LNCaP clone FGC (cell line): ENCODE measurements around the gene LYRM9.

Source experiments
- DNase-seq: peaks from one replicate; pipeline ENCODE4 v3.0.0-alpha.2; 2011; ENCODE audit warnings: low read depth
- H3K4me3 ChIP-seq: 2 replicates; pipeline ENCODE4 v1.5.1; 2011; ENCODE audit warnings: mild to moderate bottlenecking, low read depth, low read length, control low read depth
- CTCF ChIP-seq: IDR thresholded peaks from 2 replicates; pipeline ENCODE4 v1.5.1; 2012; ENCODE audit warnings: mild to moderate bottlenecking; ENCODE audit not compliant: control insufficient read depth, insufficient read depth; ENCODE audit errors: extremely low read depth

Gene LYRM9

GRCh38 chr17:27906623-27907022 lies 13.5 kb upstream of the LYRM9 start:
- no peak for DNase-seq
- no peak overlapping the region for H3K4me3 ChIP-seq
- TF ChIP-seq CTCF, result no peak

GRCh38 chr17:27906226-27906580 lies 13.0 kb upstream of the LYRM9 start:
- H3K4me3 ChIP-seq, result no peak overlapping the region
- no peak for DNase-seq
- TF ChIP-seq CTCF, result no peak

- no peak for TF ChIP-seq CTCF
- H3K4me3 ChIP-seq, result no peak overlapping the region
- DNase-seq, result no peak
These were observed 12.5 kb upstream of the LYRM9 start for GRCh38 chr17:27905447-27906225.

GRCh38 chr17:27904534-27905446 lies 11.6 kb upstream of the LYRM9 start:
- H3K4me3 ChIP-seq, result no peak overlapping the region
- TF ChIP-seq CTCF, result no peak
- DNase-seq, result no peak

- H3K4me3 ChIP-seq, result no peak overlapping the region
- no peak for TF ChIP-seq CTCF
- DNase-seq, result no peak
These were observed 10.9 kb upstream of the LYRM9 start for GRCh38 chr17:27904114-27904513.

GRCh38 chr17:27899525-27899924 lies 6.4 kb upstream of the LYRM9 start:
- DNase-seq, result no peak
- H3K4me3 ChIP-seq, result no peak overlapping the region
- no peak for TF ChIP-seq CTCF
